Activated T-helper 1 cell treated with anti-CD3 and anti-CD28 coated beads, Interleukin-12 subunit alpha, Interleukin-12 subunit beta, Interleukin-2, Interleukin-4 antibody, amounts not matched to agents 30 ng/mL and 10 ng/mL and 1 ng/mL, durations not matched to agents 14 hours and 24 hours and 36 hours (primary cell): ENCODE data around the gene UQCR10. TPM values are rescaled to one million over a fixed set of nuclear protein-coding genes. Genes with fewer than 3 reads are reported as not detected.

Source experiments
- DNase-seq: peaks from one replicate; pipeline ENCODE4 v3.0.0; 2021; ENCODE audit warnings: low spot score
- H3K27ac Mint-ChIP-seq: one replicate; pipeline ENCODE4 v1.8.0; 2021; ENCODE audit warnings: mild to moderate bottlenecking, mixed read lengths
- H3K27me3 Mint-ChIP-seq: one replicate; pipeline ENCODE4 v1.8.0; 2022; ENCODE audit warnings: mild to moderate bottlenecking, moderate library complexity, mixed read lengths; ENCODE audit not compliant: insufficient read depth
- H3K36me3 Mint-ChIP-seq: one replicate; pipeline ENCODE4 v1.8.0; 2021; ENCODE audit warnings: low read depth, mixed read lengths
- H3K4me1 Mint-ChIP-seq: one replicate; pipeline ENCODE4 v1.8.0; 2021; ENCODE audit warnings: low read depth, mixed read lengths
- H3K4me3 Mint-ChIP-seq: one replicate; pipeline ENCODE4 v1.8.0; 2021; ENCODE audit warnings: mild to moderate bottlenecking, moderate library complexity, mixed read lengths
- H3K9me3 Mint-ChIP-seq: one replicate; pipeline ENCODE4 v1.8.0; 2021; ENCODE audit warnings: mixed read lengths
- intact Hi-C: fragments of 100-400 bp; cut with micrococcal nuclease; formaldehyde crosslinking; loops from one replicate; pipeline ENCODE4 v1.15.1; 2024
- total RNA-seq: library from RNA; stranded (reverse); gene quantifications from 2 replicates; pipeline ENCODE4 v1.2.3, GENCODE V29; 2022

UQCR10 gene
- total RNA-seq, 1 donor from 2014 or later = 96.5 TPM

DNA sequence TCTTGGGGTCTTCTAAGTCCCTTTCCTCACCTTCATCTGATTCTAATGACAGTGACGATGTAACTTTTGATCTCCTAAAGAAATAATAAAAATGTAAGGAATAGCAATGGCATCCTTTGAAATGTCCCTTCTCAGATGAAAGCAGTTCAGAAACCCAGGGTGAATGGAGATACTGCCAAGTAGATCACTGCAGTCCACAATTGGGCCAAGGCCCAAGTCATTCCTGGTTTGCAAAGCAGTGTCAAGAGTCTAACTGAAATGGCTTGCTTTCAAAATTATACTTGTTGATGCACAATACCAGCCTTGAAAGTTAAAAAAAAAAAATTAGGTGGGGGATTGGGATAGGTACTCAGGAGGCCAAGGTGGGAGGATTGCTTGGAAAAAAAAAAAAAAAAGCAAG, 50.6 kb downstream of the UQCR10 start:
- H3K27ac Mint-ChIP-seq = no peak overlapping the region

DNA sequence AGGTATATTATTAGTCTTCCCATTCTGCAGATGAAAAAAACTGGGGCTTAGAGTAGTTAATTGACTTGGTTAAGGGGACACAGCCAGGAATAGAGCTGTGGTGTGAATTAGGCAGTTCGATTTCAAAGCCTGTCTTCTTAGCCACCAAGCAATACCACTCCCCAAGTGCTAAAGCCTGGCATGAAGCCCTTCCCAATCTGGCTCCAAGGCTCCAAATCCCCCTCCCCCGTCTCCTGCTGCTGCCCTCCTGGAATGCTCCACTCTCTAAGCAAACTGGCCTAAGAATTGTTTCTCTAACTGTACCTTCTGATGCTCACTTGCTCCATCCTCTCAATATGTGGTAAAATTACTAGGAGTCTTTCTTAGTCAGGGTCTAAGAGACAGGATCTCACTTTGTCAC, 52.3 kb downstream of the UQCR10 start:
- no peaks in the 10 kb centered on the region for H3K9me3 Mint-ChIP-seq
- intact Hi-C loops = no loop called here
- DNase-seq = no peak
- H3K4me1 Mint-ChIP-seq = peaks cover 15% of the 10 kb centered on the region
- peaks cover 55% of the 10 kb centered on the region for H3K36me3 Mint-ChIP-seq
- H3K4me3 Mint-ChIP-seq = no peak overlapping the region
- no peaks in the 10 kb centered on the region for H3K27me3 Mint-ChIP-seq
- H3K27ac Mint-ChIP-seq = no peak overlapping the region

More for the DNA sequence above, 50.6 kb downstream of the UQCR10 start:
- H3K4me3 Mint-ChIP-seq = no peak overlapping the region
- DNase-seq = no peak
- no peaks in the 10 kb centered on the region for H3K27me3 Mint-ChIP-seq
- peaks cover 55% of the 10 kb centered on the region for H3K36me3 Mint-ChIP-seq
- intact Hi-C loops = no loop called here
- H3K4me1 Mint-ChIP-seq = peaks cover 15% of the 10 kb centered on the region
- H3K9me3 Mint-ChIP-seq = no peaks in the 10 kb centered on the region

Other genes with a start within 250 kb of the UQCR10 start
- gene THOC5, start 213.6 kb upstream of the UQCR10 start, total RNA-seq = 69.0 and 76.2 TPM in 2 replicates
- 43.7 and 44.7 TPM in 2 replicates for gene NIPSNAP1, start 186.3 kb upstream of the UQCR10 start, total RNA-seq
- gene NF2, start 163.7 kb upstream of the UQCR10 start, total RNA-seq = 65.7 and 66.1 TPM in 2 replicates
- not detected in 2 replicates for gene CABP7, start 47.4 kb upstream of the UQCR10 start, total RNA-seq
- gene ZMAT5, start 362 bp upstream of the UQCR10 start, total RNA-seq = 28.4 and 28.5 TPM in 2 replicates
- gene ASCC2, start 70.9 kb downstream of the UQCR10 start, total RNA-seq = 84.5 and 90.9 TPM in 2 replicates
- gene MTMR3, start 115.8 kb downstream of the UQCR10 start, total RNA-seq = 20.6 and 27.8 TPM in 2 replicates